SK-N-SH treated with all-trans-retinoic acid at 6 μM for 48 hours (cell line): Measurements from ENCODE around the gene HS3ST4.

Experiments
- ATAC-seq: fragments of 200-7000 bp; cut with Tn5 transposase; 3 replicates; pipeline ENCODE4 v1.9.1; 2020; ENCODE audit warnings: mild to moderate bottlenecking, moderate library complexity
- BACH2 ChIP-seq: fragments of 250-450 bp; sonication (Bioruptor Pico); IDR thresholded peaks from 2 replicates; pipeline ENCODE4 v1.9.0; 2021; ENCODE audit warnings: mild to moderate bottlenecking, borderline replicate concordance
- CREB5 ChIP-seq: fragments of 250-450 bp; sonication (Bioruptor Pico); IDR thresholded peaks from 2 replicates; pipeline ENCODE4 v1.5.1; 2020; ENCODE audit warnings: low read depth, mild to moderate bottlenecking, moderate library complexity
- CSRNP3 ChIP-seq: fragments of 250-450 bp; sonication (Bioruptor Pico); IDR thresholded peaks from 2 replicates; pipeline ENCODE4 v1.5.1; 2021; ENCODE audit warnings: mild to moderate bottlenecking, moderate library complexity
- ESRRG ChIP-seq: fragments of 250-450 bp; sonication (Bioruptor Pico); IDR thresholded peaks from 2 replicates; pipeline ENCODE4 v1.6.1; 2021; ENCODE audit warnings: mild to moderate bottlenecking
- GLIS3 ChIP-seq: fragments of 250-450 bp; sonication (Bioruptor Pico); IDR thresholded peaks from 2 replicates; pipeline ENCODE4 v1.5.0; 2020; ENCODE audit warnings: mild to moderate bottlenecking, moderate library complexity
- ISL1 ChIP-seq: fragments of 250-450 bp; sonication (Bioruptor Pico); IDR thresholded peaks from 2 replicates; pipeline ENCODE4 v2.1.2; 2022; ENCODE audit warnings: mild to moderate bottlenecking, moderate library complexity
- OSR1 ChIP-seq: fragments of 250-450 bp; sonication (Bioruptor Pico); IDR thresholded peaks from 2 replicates; pipeline ENCODE4 v1.8.0; 2022; ENCODE audit warnings: moderate library complexity, mild to moderate bottlenecking, inconsistent platforms
- PATZ1 ChIP-seq: fragments of 250-450 bp; sonication (Bioruptor Pico); IDR thresholded peaks from 2 replicates; pipeline ENCODE4 v1.8.0; 2020; ENCODE audit warnings: mild to moderate bottlenecking, moderate library complexity, borderline replicate concordance
- POU6F1 ChIP-seq: fragments of 250-450 bp; sonication (Bioruptor Pico); IDR thresholded peaks from 2 replicates; pipeline ENCODE4 v1.8.0; 2021; ENCODE audit warnings: low read depth, mild to moderate bottlenecking, moderate library complexity, borderline replicate concordance
- PPARA ChIP-seq: fragments of 250-450 bp; sonication (Bioruptor Pico); IDR thresholded peaks from 2 replicates; pipeline ENCODE4 v1.5.0; 2020; ENCODE audit warnings: mild to moderate bottlenecking, borderline replicate concordance
- RARB ChIP-seq: fragments of 250-450 bp; sonication (Bioruptor Pico); IDR thresholded peaks from 2 replicates; pipeline ENCODE4 v1.8.0; 2021; ENCODE audit warnings: mild to moderate bottlenecking, moderate library complexity
- SNAI2 ChIP-seq: fragments of 250-450 bp; sonication (Bioruptor Pico); IDR thresholded peaks from 2 replicates; pipeline ENCODE4 v1.5.0; 2020; ENCODE audit warnings: mild to moderate bottlenecking, moderate library complexity
- TCF4 ChIP-seq: fragments of 250-450 bp; sonication (Bioruptor Pico); IDR thresholded peaks from 2 replicates; pipeline ENCODE4 v1.8.0; 2021; ENCODE audit warnings: mild to moderate bottlenecking, moderate library complexity, borderline replicate concordance
- TOX ChIP-seq: fragments of 250-450 bp; sonication (Bioruptor Pico); IDR thresholded peaks from 2 replicates; pipeline ENCODE4 v1.8.0; 2021; ENCODE audit warnings: mild to moderate bottlenecking, moderate library complexity, borderline replicate concordance
- TSHZ2 ChIP-seq: fragments of 250-450 bp; sonication (Bioruptor Pico); IDR thresholded peaks from 2 replicates; pipeline ENCODE4 v1.5.0; 2020; ENCODE audit warnings: mild to moderate bottlenecking, moderate library complexity
- ZC3H10 ChIP-seq: fragments of 250-450 bp; sonication (Bioruptor Pico); IDR thresholded peaks from 2 replicates; pipeline ENCODE4 v1.5.1; 2021; ENCODE audit warnings: mild to moderate bottlenecking, moderate library complexity
- ZFP3 ChIP-seq: fragments of 250-450 bp; sonication (Bioruptor Pico); IDR thresholded peaks from 2 replicates; pipeline ENCODE4 v1.5.0; 2020; ENCODE audit warnings: mild to moderate bottlenecking, moderate library complexity
- ZNF565 ChIP-seq: fragments of 450-650 bp; formaldehyde crosslinking; conservative IDR thresholded peaks from 2 replicates; pipeline ENCODE4 v1.5.0; 2020; ENCODE audit warnings: low read depth, mild to moderate bottlenecking, moderate library complexity
- ZNF70 ChIP-seq: fragments of 450-650 bp; formaldehyde crosslinking; IDR thresholded peaks from 2 replicates; pipeline ENCODE4 v1.5.0; 2020; ENCODE audit warnings: mild to moderate bottlenecking, moderate library complexity
- ZNF8 ChIP-seq: fragments of 450-650 bp; formaldehyde crosslinking; IDR thresholded peaks from 2 replicates; pipeline ENCODE4 v1.5.0; 2020; ENCODE audit warnings: mild to moderate bottlenecking, moderate library complexity

Gene HS3ST4

GRCh38 chr16:25828510-25828909 lies 136.8 kb downstream of the HS3ST4 start:
- ATAC-seq, result no peak

GRCh38 chr16:25832291-25832690 lies 140.5 kb downstream of the HS3ST4 start:
- no peak for ATAC-seq
- TF ChIP-seq SNAI2 (CRISPR knock-in tag) (no peak), ZNF565 (no peak), POU6F1 (CRISPR knock-in tag) (no peak), RARB (no peak), ZNF8 (CRISPR knock-in tag) (no peak), TCF4 (CRISPR knock-in tag) (no peak), CREB5 (CRISPR knock-in tag) (no peak), ZC3H10 (no peak), TSHZ2 (CRISPR knock-in tag) (no peak)

More at GRCh38 chr16:25828510-25828909, 136.8 kb downstream of the HS3ST4 start:
- TF ChIP-seq RARB (no peak), ZFP3 (CRISPR knock-in tag) (no peak), PATZ1 (CRISPR knock-in tag) (no peak), OSR1 (CRISPR knock-in tag) (no peak), ZNF70 (CRISPR knock-in tag) (no peak), TOX (no peak), POU6F1 (CRISPR knock-in tag) (no peak), ZNF565 (no peak), ZC3H10 (no peak), CSRNP3 (no peak), ESRRG (CRISPR knock-in tag) (no peak), GLIS3 (CRISPR knock-in tag) (no peak), ISL1 (CRISPR knock-in tag) (no peak), SNAI2 (CRISPR knock-in tag) (no peak), PPARA (CRISPR knock-in tag) (no peak), BACH2 (CRISPR knock-in tag) (no peak), TSHZ2 (CRISPR knock-in tag) (no peak)
